ENCODE measurements around the gene ANAPC1.
"Not testable (repeated sequence)": the region's sequence is repeated elsewhere in the genome, so short reads cannot be mapped to it uniquely, and the experiment has no call there.

- not testable (repeated sequence) for TF ChIP-seq CHD4 (IDR thresholded peaks at IDR 0.05); FOS (IDR thresholded peaks at IDR 0.05; ENCODE audit: borderline replicate concordance, extremely low read depth, insufficient read length); CTCF (IDR thresholded peaks at IDR 0.05 in 2 of 3, conservative IDR thresholded peaks at IDR 0.05 in 1 of 3; ENCODE audit: control insufficient read depth in 2 of 3, extremely low read depth in 1 of 3, insufficient read depth in 1 of 3, low read depth in 3 of 3, low read length in 3 of 3); CHD2 (IDR thresholded peaks at IDR 0.05; ENCODE audit: borderline replicate concordance, low read depth, low read length); ELK1 (IDR thresholded peaks at IDR 0.05; ENCODE audit: low read depth, low read length); MEF2A (IDR thresholded peaks at IDR 0.05; ENCODE audit: insufficient read depth, low read depth, low read length); EZH2 (IDR thresholded peaks at IDR 0.05; ENCODE audit: borderline replicate concordance, control insufficient read depth, low read depth, low read length); PKNOX1 (IDR thresholded peaks at IDR 0.05)
These were observed 123.2 kb downstream of the ANAPC1 start for GRCh38 chr2:111760697-111761284.

Data from GM12878 (cell line).